GM23248 (cell line): ENCODE results near the gene SSBP2. TPM values are rescaled to one million over a fixed set of nuclear protein-coding genes. Genes with fewer than 3 reads are reported as not detected.

Experiments used
- DNase-seq: peaks from one replicate; pipeline ENCODE4 v3.0.0-alpha.2; 2015
- H2AFZ ChIP-seq: fragments of 200-600 bp; sonication (generic); 2 replicates; pipeline ENCODE4 v1.6.1; 2016; ENCODE audit warnings: antibody characterized with exemption
- H3F3A ChIP-seq: fragments of 200-600 bp; sonication (generic); 2 replicates; pipeline ENCODE4 v1.6.1; 2016; ENCODE audit warnings: mild to moderate bottlenecking, antibody characterized with exemption, mixed run types; ENCODE audit not compliant: insufficient read depth
- H3K27ac ChIP-seq: fragments of 200-600 bp; sonication (generic); 2 replicates; pipeline ENCODE4 v1.5.1; 2016; ENCODE audit warnings: mild to moderate bottlenecking
- H3K27me3 ChIP-seq: fragments of 200-600 bp; sonication (generic); replicated peaks from 2 replicates; pipeline ENCODE4 v1.6.1; 2016; ENCODE audit warnings: mild to moderate bottlenecking; ENCODE audit not compliant: insufficient read depth
- H3K36me3 ChIP-seq: fragments of 200-600 bp; sonication (generic); 2 replicates; pipeline ENCODE4 v1.6.1; 2016; ENCODE audit warnings: low read depth, mild to moderate bottlenecking
- H3K4me1 ChIP-seq: fragments of 200-600 bp; sonication (generic); 2 replicates; pipeline ENCODE4 v1.6.1; 2016; ENCODE audit warnings: mild to moderate bottlenecking; ENCODE audit not compliant: insufficient read depth
- H3K4me2 ChIP-seq: fragments of 200-600 bp; sonication (generic); one replicate; pipeline ENCODE4 v1.6.1; 2016; ENCODE audit warnings: mild to moderate bottlenecking; ENCODE audit not compliant: unreplicated experiment
- H3K4me3 ChIP-seq: fragments of 200-600 bp; sonication (generic); 2 replicates; pipeline ENCODE4 v1.5.1; 2016; ENCODE audit warnings: mild to moderate bottlenecking
- H3K79me2 ChIP-seq: fragments of 200-600 bp; sonication (generic); 2 replicates; pipeline ENCODE4 v1.6.1; 2016; ENCODE audit warnings: mild to moderate bottlenecking; ENCODE audit not compliant: insufficient read depth
- H3K9ac ChIP-seq: fragments of 200-600 bp; sonication (generic); 2 replicates; pipeline ENCODE4 v1.6.1; 2016; ENCODE audit warnings: mild to moderate bottlenecking
- H3K9me2 ChIP-seq: fragments of 200-600 bp; sonication (generic); 2 replicates; pipeline ENCODE4 v1.6.1; 2016; ENCODE audit warnings: mixed run types, mild to moderate bottlenecking, moderate library complexity; ENCODE audit not compliant: insufficient read depth
- H3K9me3 ChIP-seq: fragments of 200-600 bp; sonication (generic); one replicate; pipeline ENCODE4 v1.6.1; 2017; ENCODE audit warnings: low read depth
- H4K20me1 ChIP-seq: fragments of 200-600 bp; sonication (generic); 2 replicates; pipeline ENCODE4 v1.6.0; 2016; ENCODE audit not compliant: insufficient read depth
- EZH2 ChIP-seq: fragments of 200-600 bp; sonication (generic); IDR thresholded peaks from 2 replicates; pipeline ENCODE4 v1.6.1; 2018; ENCODE audit warnings: antibody characterized with exemption, mild to moderate bottlenecking; ENCODE audit not compliant: insufficient read depth, poor library complexity, severe bottlenecking
- EZH2phosphoT487 ChIP-seq: fragments of 200-600 bp; sonication (generic); IDR thresholded peaks from 2 replicates; pipeline ENCODE4 v1.6.1; 2018; ENCODE audit warnings: antibody characterized with exemption, moderate library complexity, mild to moderate bottlenecking, low read depth; ENCODE audit not compliant: insufficient read depth
- WGBS, 2 experiments: methylation state at CpG; one replicate each; pipeline ENCODE4 v1.1.6; 2015 to 2017; ENCODE audit warnings: low lambda C conversion rate in 2 of 2, low coverage in 1 of 2; ENCODE audit errors: missing lambda C conversion rate in 2 of 2; 5-methylcytosine and 5-hydroxymethylcytosine counted together
- in situ Hi-C: fragments of 300-500 bp; cut with MboI; formaldehyde crosslinking; loops from 2 replicates; pipeline ENCODE4 v1.15.0; 2020
- polyA plus RNA-seq: library from polyadenylated mRNA; unstranded; fragments of >200 nt; fragmentation: Nextera tagmentation; extraction: Ambion mirVana; gene quantifications from 2 replicates; pipeline ENCODE4 v1.2.1, GENCODE V29; 2016
- total RNA-seq: library from RNA; depleted of rRNA; stranded (reverse); fragments of >200 nt; shearing (Covaris generic); gene quantifications from 2 replicates; pipeline ENCODE4 v1.2.3, GENCODE V29; 2014

SSBP2 gene
- total and polyA plus RNA-seq, 2 experiments from 2014 or later: 25.5 to 40.0 TPM

DNA sequence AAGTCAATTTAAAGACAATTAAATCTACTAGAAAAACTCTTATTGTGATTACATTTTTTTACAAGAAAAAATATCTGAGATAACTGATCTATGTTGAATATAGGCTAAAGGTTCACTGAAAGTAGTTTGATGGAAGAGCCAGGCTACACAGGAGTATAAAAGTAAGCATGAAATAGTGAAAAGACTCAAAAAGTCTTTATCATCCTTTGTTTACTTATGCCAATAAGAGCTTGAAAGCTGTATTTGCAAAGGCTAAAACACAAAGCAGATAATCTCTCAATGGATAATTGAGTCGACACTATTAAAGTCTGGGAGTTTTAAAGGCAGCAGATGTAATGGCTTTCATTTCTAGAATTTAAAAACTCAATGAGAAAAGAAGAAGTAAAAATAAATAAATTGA lies 42.0 kb downstream of the SSBP2 start:
- WGBS, 2 experiments: 94 to 100% methylated on average over 1 of the region's 1 CpG
- H3K79me2 ChIP-seq: peaks cover 35% of the 10 kb centered on the region

DNA sequence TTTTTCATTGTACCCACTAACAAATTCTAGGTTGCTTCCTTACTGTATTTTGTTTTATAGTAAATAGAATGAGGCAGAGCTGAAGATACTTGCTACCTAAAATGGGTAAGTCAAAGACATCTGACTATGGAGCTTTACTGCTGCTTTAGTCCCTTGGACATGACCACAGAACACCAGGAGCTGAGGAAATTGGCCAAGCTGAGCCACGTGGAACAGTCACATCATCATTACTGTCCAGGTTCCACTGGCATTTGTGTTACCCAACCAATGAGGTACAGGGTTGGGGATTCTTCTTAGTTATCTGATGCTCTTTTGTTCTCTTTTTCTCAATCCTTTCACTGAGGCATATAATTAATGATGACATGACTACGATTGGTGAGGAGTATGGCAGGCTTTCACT lies 47.1 kb downstream of the SSBP2 start:
- DNase-seq: no peak
- no peaks in the 10 kb centered on the region for H3K4me1 ChIP-seq
- H3K27me3 ChIP-seq: no peaks in the 10 kb centered on the region
- H3K4me2 ChIP-seq: no peak overlapping the region
- no peak overlapping the region for H2AFZ ChIP-seq
- no peaks in the 10 kb centered on the region for H3K36me3 ChIP-seq
- no peak for TF ChIP-seq EZH2phosphoT487
- H3K79me2 ChIP-seq: peaks cover 27% of the 10 kb centered on the region
- H4K20me1 ChIP-seq: no peaks in the 10 kb centered on the region
- no peaks in the 10 kb centered on the region for H3K9me2 ChIP-seq
- H3K9me3 ChIP-seq: no peaks in the 10 kb centered on the region
- no peak overlapping the region for H3K9ac ChIP-seq
- no peaks in the 10 kb centered on the region for H3F3A ChIP-seq
- H3K27ac ChIP-seq: no peak overlapping the region
- no peak overlapping the region for H3K4me3 ChIP-seq
- 76 to 77% methylated on average over 2 of the region's 2 CpGs for WGBS, 2 experiments
- in situ Hi-C loops: no loop called here

More for the DNA sequence above, 42.0 kb downstream of the SSBP2 start:
- no peaks in the 10 kb centered on the region for H3K36me3 ChIP-seq
- H3K4me3 ChIP-seq: no peak overlapping the region
- H3K4me1 ChIP-seq: no peaks in the 10 kb centered on the region
- in situ Hi-C loops: no loop called here
- H2AFZ ChIP-seq: no peak overlapping the region
- H3K9ac ChIP-seq: no peak overlapping the region
- no peaks in the 10 kb centered on the region for H3K27me3 ChIP-seq
- no peaks in the 10 kb centered on the region for H4K20me1 ChIP-seq
- no peak for DNase-seq
- no peaks in the 10 kb centered on the region for H3K9me3 ChIP-seq
- no peaks in the 10 kb centered on the region for H3F3A ChIP-seq
- H3K27ac ChIP-seq: no peak overlapping the region
- no peaks in the 10 kb centered on the region for H3K9me2 ChIP-seq
- no peak for TF ChIP-seq EZH2
- no peak for TF ChIP-seq EZH2phosphoT487
- no peak overlapping the region for H3K4me2 ChIP-seq

DNA sequence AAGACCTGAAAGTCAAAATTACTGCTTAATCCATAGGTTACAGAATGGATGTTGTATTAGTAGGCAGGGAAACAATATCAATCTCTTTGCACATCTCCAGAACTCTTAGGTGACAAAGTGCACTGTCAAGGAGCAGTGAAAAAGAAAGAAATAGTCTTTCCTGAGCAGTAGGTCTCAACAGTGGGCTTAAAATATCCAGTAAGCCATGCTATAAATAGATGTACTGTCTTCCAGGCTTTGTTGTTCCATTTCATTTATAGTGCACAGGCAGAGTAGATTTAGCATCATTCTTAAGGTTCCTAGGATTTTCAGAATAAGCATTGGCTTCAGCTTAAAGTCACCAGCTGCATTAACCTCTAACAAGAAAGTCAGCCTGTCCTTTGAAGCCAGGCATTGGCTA lies 50.7 kb downstream of the SSBP2 start:
- Histone ChIP-seq H3K27ac (no peak overlapping the region), H3K9me2 (no peaks in the 10 kb centered on the region), H3K36me3 (no peaks in the 10 kb centered on the region), H2AFZ (no peak overlapping the region), H3K9me3 (no peaks in the 10 kb centered on the region), H3F3A (no peaks in the 10 kb centered on the region), H3K4me1 (no peaks in the 10 kb centered on the region), H4K20me1 (no peaks in the 10 kb centered on the region), H3K27me3 (no peaks in the 10 kb centered on the region), H3K79me2 (peaks cover 16% of the 10 kb centered on the region), H3K4me2 (no peak overlapping the region), H3K4me3 (no peak overlapping the region), H3K9ac (no peak overlapping the region)
- in situ Hi-C loops: no loop called here
- DNase-seq: no peak
- TF ChIP-seq EZH2phosphoT487 (no peak), EZH2 (no peak)

DNA sequence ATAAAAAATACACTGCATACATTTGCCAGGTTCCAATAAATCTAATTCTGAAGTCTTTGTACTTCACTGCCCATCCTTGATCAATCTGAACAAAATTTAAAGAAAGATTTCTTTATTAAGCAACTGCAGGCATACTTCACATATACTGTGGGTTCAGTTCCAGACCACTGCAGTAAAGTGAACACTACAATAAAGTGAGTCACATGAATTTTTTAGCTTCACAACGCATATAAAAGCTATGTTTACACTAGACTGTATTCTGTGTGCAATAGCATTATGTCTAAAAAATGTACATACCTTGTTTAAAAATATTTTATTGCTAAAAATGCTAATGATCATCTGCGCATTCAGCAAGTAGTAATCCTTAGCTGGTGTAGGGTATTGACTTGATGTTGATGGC lies 52.1 kb downstream of the SSBP2 start:
- H3K9me3 ChIP-seq: no peaks in the 10 kb centered on the region
- in situ Hi-C loops: no loop called here
- 93 to 94% methylated on average over 2 of the region's 2 CpGs for WGBS, 2 experiments

More for the DNA sequence above, 52.1 kb downstream of the SSBP2 start:
- TF ChIP-seq EZH2 (no peak), EZH2phosphoT487 (no peak)
- no peak overlapping the region for H3K9ac ChIP-seq
- no peaks in the 10 kb centered on the region for H3K27me3 ChIP-seq
- H3K4me1 ChIP-seq: no peaks in the 10 kb centered on the region
- H3K9me2 ChIP-seq: no peaks in the 10 kb centered on the region
- H3K27ac ChIP-seq: no peak overlapping the region
- no peak for DNase-seq
- H3F3A ChIP-seq: no peaks in the 10 kb centered on the region
- no peaks in the 10 kb centered on the region for H4K20me1 ChIP-seq
- peaks cover 21% of the 10 kb centered on the region for H3K79me2 ChIP-seq
- no peak overlapping the region for H3K4me2 ChIP-seq
- no peaks in the 10 kb centered on the region for H3K36me3 ChIP-seq
- no peak overlapping the region for H3K4me3 ChIP-seq
- H2AFZ ChIP-seq: no peak overlapping the region
